Femur (tissue), 1 donor: ENCODE data around the gene HERPUD2.
"Not testable (repeated sequence)": the region's sequence is repeated elsewhere in the genome, so short reads cannot be mapped to it uniquely, and the experiment has no call there.

Experiments
- DNase-seq: peaks from one replicate; pipeline ENCODE4 v3.0.0-alpha.2; 2017

HERPUD2 gene

GRCh38 chr7:35604595-35604994 is 90.3 kb downstream of the HERPUD2 start:
- no peak for DNase-seq

GRCh38 chr7:35599645-35600044 is 95.3 kb downstream of the HERPUD2 start:
- no peak for DNase-seq

- no peak for DNase-seq
These were observed 95.9 kb downstream of the HERPUD2 start for GRCh38 chr7:35599061-35599460.

GRCh38 chr7:35596061-35596460 is 98.9 kb downstream of the HERPUD2 start:
- DNase-seq: no peak

GRCh38 chr7:35593899-35594298 is 101.0 kb downstream of the HERPUD2 start:
- no peak for DNase-seq

- no peak for DNase-seq
These were observed 106.3 kb downstream of the HERPUD2 start for GRCh38 chr7:35588647-35589046.

GRCh38 chr7:35584990-35585389 is 109.9 kb downstream of the HERPUD2 start:
- DNase-seq: no peak

GRCh38 chr7:35584533-35584932 is 110.4 kb downstream of the HERPUD2 start:
- DNase-seq: not testable (repeated sequence)
